ENCODE results near the gene TTC21A. TPM values are rescaled to one million over a fixed set of nuclear protein-coding genes. Genes with fewer than 3 reads are reported as not detected.
"Not testable (repeated sequence)": the region's sequence is repeated elsewhere in the genome, so short reads cannot be mapped to it uniquely, and the experiment has no call there.

The TTC21A gene
- total RNA-seq, 1 donor from 2014 or later: 3.1 TPM

GRCh38 chr3:39149498-39150147 is 42.1 kb downstream of the TTC21A start:
- DNase-seq (ENCODE audit: low spot score): no peak

GRCh38 chr3:39150148-39150802 is 42.8 kb downstream of the TTC21A start:
- peak; percentile 82 for DNase-seq (ENCODE audit: low spot score)

- DNase-seq (ENCODE audit: low spot score): peak; percentile 94
Measured at GRCh38 chr3:39150803-39151631, 43.5 kb downstream of the TTC21A start.

GRCh38 chr3:39153977-39154279 is 46.4 kb downstream of the TTC21A start:
- DNase-seq (ENCODE audit: low spot score): no peak

- DNase-seq (ENCODE audit: low spot score): no peak
Measured at GRCh38 chr3:39154280-39155021, 47.0 kb downstream of the TTC21A start.

GRCh38 chr3:39156421-39156820 is 48.9 kb downstream of the TTC21A start:
- no peak for DNase-seq (ENCODE audit: low spot score)

GRCh38 chr3:39157359-39157758 is 49.9 kb downstream of the TTC21A start:
- DNase-seq (ENCODE audit: low spot score): no peak

- no peak for DNase-seq (ENCODE audit: low spot score)
Measured at GRCh38 chr3:39158148-39158715, 50.8 kb downstream of the TTC21A start.

- no peak for DNase-seq (ENCODE audit: low spot score)
Measured at GRCh38 chr3:39164414-39164813, 56.9 kb downstream of the TTC21A start.

- DNase-seq (ENCODE audit: low spot score): no peak
Measured at GRCh38 chr3:39165518-39165917, 58.0 kb downstream of the TTC21A start.

GRCh38 chr3:39166134-39166710 is 58.7 kb downstream of the TTC21A start:
- no peak for DNase-seq (ENCODE audit: low spot score)

GRCh38 chr3:39166932-39167532 is 59.6 kb downstream of the TTC21A start:
- DNase-seq (ENCODE audit: low spot score): no peak

GRCh38 chr3:39168156-39168780 is 60.8 kb downstream of the TTC21A start:
- DNase-seq (ENCODE audit: low spot score): no peak

GRCh38 chr3:39169712-39170111 is 62.2 kb downstream of the TTC21A start:
- DNase-seq (ENCODE audit: low spot score): no peak

GRCh38 chr3:39170461-39170860 is 63.0 kb downstream of the TTC21A start:
- no peak for DNase-seq (ENCODE audit: low spot score)

GRCh38 chr3:39170877-39171276 is 63.4 kb downstream of the TTC21A start:
- not testable (repeated sequence) for DNase-seq (ENCODE audit: low spot score)

- no peak for DNase-seq (ENCODE audit: low spot score)
Measured at GRCh38 chr3:39171860-39172259, 64.4 kb downstream of the TTC21A start.

GRCh38 chr3:39173318-39174125 is 66.0 kb downstream of the TTC21A start:
- DNase-seq (ENCODE audit: low spot score): no peak

- DNase-seq (ENCODE audit: low spot score): no peak
Measured at GRCh38 chr3:39176025-39176714, 68.7 kb downstream of the TTC21A start.

Measured in mesenteric fat pad (tissue), 1 donor.